ENCODE results near the gene GINS1. TPM values are rescaled to one million over a fixed set of nuclear protein-coding genes. Genes with fewer than 3 reads are reported as not detected.

The GINS1 gene
- total RNA-seq, 4 donors from 2014 or later: 0.44 to 1.5 (median 0.89) TPM; not detected in 1

DNA sequence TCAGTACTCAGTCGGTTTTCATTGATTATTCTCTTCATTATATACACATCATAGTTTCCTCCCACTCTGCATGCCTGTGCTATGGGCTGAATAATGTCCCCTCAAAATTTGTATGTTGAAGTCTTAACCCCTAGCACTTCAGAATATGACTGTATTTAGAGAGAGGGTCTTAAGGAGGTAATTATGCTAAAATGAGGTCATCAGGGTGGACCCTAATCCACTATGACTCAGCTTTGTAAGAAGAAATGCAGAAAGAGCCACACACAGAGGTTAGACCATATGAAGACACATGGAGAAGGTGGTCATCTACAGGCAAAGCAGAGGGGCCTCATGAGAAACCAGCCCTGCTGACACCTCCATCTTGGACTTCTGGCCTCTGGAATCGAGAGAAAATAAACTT lies 32.6 kb upstream of the GINS1 start:
- Histone ChIP-seq H3K4me1 (peaks cover 23 to 36% of the 10 kb centered on the region in 2 donors), H3K36me3 (no peaks in the 10 kb centered on the region), H3K4me3 (replicated peaks in 1 of 3) (no peak overlapping the region), H3K27ac (no peak overlapping the region), H3K27me3 (no peaks in the 10 kb centered on the region), H3K9me3 (no peaks in the 10 kb centered on the region)
- no peak for TF ChIP-seq POLR2A (IDR thresholded peaks at IDR 0.05)
- DNase-seq: no peak
- intact Hi-C loops (cut with DNase I): no loop called here
- 88 to 96% methylated on average over 2 of the region's 2 CpGs for WGBS, 2 donors

DNA sequence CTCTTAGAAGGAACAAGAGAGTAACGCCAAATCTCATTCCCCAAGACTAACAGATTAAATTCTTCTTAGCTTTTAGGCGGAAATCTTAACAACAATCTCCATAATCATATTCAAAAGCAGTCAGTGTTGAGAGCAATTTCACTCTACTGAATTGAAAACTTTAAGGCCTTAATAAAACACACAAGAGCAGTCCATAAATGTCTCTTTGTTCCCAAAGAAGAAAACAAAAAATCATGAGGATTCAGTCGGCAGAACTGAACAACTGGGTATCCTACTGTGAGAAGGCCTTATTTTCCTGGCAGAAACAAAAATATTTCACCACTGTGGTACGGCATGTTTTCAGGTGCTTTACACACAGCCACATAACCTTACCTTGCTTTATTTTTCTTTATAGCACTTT lies 31.2 kb upstream of the GINS1 start:
- TF ChIP-seq, protein P1, sequence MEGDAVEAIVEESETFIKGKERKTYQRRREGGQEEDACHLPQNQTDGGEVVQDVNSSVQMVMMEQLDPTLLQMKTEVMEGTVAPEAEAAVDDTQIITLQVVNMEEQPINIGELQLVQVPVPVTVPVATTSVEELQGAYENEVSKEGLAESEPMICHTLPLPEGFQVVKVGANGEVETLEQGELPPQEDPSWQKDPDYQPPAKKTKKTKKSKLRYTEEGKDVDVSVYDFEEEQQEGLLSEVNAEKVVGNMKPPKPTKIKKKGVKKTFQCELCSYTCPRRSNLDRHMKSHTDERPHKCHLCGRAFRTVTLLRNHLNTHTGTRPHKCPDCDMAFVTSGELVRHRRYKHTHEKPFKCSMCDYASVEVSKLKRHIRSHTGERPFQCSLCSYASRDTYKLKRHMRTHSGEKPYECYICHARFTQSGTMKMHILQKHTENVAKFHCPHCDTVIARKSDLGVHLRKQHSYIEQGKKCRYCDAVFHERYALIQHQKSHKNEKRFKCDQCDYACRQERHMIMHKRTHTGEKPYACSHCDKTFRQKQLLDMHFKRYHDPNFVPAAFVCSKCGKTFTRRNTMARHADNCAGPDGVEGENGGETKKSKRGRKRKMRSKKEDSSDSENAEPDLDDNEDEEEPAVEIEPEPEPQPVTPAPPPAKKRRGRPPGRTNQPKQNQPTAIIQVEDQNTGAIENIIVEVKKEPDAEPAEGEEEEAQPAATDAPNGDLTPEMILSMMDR (IDR thresholded peaks at IDR 0.05): no peak
- TF ChIP-seq POLR2A (IDR thresholded peaks at IDR 0.05): no peak
- Histone ChIP-seq H3K27ac (peak overlapping the region in 2 of 3 donors; percentile 12 to 53), H3K9me3 (no peaks in the 10 kb centered on the region), H3K4me3 (replicated peaks in 1 of 3) (no peak overlapping the region), H3K36me3 (no peaks in the 10 kb centered on the region), H3K27me3 (no peaks in the 10 kb centered on the region), H3K4me1 (peaks cover 28 to 42% of the 10 kb centered on the region in 2 donors)
- WGBS, 2 donors: 90 to 92% methylated on average over 4 of the region's 4 CpGs
- no peak for DNase-seq
- intact Hi-C loops (cut with DNase I): no loop called here

DNA sequence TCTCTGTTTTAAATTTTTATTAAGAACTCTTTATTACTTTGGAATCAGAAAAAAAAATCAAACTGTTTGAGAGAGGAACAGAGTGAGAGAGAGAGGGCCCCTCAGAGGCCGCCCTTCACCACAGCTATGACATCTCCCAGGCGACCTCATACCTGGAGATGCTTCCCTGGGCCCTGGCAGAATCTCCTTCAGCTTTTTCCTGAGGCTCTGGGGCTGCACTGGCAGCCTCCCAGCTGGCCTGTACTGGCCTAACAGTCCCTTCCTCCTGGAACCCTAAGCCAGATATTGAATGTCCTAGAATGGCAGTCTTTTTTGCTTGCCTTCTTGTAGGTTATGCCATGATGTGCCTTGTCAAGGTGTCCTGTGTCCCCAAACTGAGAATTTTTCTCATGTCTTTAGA lies 30.6 kb upstream of the GINS1 start:
- Histone ChIP-seq H3K4me1 (peaks cover 28 to 49% of the 10 kb centered on the region in 2 donors), H3K36me3 (no peaks in the 10 kb centered on the region), H3K27me3 (no peaks in the 10 kb centered on the region), H3K27ac (peak overlapping the region; percentile 12 to 53 (median 40)), H3K4me3 (replicated peaks in 1 of 3) (no peak overlapping the region), H3K9me3 (no peaks in the 10 kb centered on the region)
- WGBS, 2 donors: 82 to 92% methylated on average over 2 of the region's 2 CpGs
- DNase-seq: peak; percentile 30 to 50
- no peak for TF ChIP-seq POLR2A (IDR thresholded peaks at IDR 0.05)
- TF ChIP-seq, protein P1 (IDR thresholded peaks at IDR 0.05): no peak
- intact Hi-C loops (cut with DNase I): no loop called here

- TF ChIP-seq, protein P1 (IDR thresholded peaks at IDR 0.05): no peak
- no peak for TF ChIP-seq POLR2A (IDR thresholded peaks at IDR 0.05)
- WGBS, 2 donors: 96 to 99% methylated on average over 5 of the region's 5 CpGs
These were observed 29.1 kb upstream of the GINS1 start for GRCh38 chr20:25378189-25378883.

DNA sequence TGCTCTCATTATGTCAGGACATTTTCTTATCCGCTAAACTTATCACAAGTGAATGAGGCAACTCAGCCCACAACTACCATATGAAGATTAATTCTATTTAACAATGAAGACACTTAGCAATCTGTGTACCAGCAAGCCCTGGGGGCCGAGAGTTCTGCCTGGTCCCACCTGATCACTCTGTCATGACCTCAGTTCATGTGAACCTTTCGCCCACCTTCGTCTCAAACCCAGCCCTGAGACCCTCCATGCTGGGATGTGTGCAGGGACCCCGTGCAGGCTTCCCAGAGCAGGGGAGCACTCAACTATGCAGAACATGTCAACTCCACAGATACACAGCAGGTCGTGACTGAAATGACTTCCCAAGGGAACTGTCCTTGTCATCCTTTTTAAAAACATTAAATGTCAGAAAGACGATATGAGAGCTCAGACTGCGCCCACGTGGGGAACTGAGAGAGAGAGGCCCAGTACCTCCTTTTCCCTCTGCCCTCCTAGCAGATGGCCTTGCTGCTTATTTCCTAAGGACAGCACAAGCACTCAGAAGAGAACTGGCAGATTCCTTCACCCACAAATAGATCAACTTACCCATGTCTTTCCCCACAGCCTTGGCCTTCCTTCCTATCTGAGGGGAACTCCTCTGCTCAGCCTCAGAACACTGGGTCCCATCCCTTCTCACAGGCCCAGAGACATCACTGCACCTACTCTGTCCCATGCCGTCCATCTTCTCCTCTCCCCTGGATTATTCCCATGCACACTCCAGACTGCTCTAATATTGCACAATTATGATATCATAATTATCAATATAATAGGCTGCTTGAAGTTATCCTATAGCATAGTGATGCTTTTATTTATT lies 28.4 kb upstream of the GINS1 start:
- Histone ChIP-seq H3K4me3 (replicated peaks in 1 of 3) (no peak overlapping the region), H3K4me1 (peaks cover 48 to 69% of the 10 kb centered on the region in 2 donors), H3K27ac (peak overlapping the region in 1 of 3 donors; percentile 24), H3K9me3 (no peaks in the 10 kb centered on the region), H3K36me3 (no peaks in the 10 kb centered on the region), H3K27me3 (no peaks in the 10 kb centered on the region)
- WGBS, 2 donors: 92 to 96% methylated on average over 10 of the region's 10 CpGs
- no peak for TF ChIP-seq POLR2A (IDR thresholded peaks at IDR 0.05)
- TF ChIP-seq, protein P1 (IDR thresholded peaks at IDR 0.05): no peak
- DNase-seq: no peak
- intact Hi-C loops (cut with DNase I): no loop called here

More at GRCh38 chr20:25378189-25378883, 29.1 kb upstream of the GINS1 start:
- H3K9me3 ChIP-seq: no peaks in the 10 kb centered on the region
- no peak for DNase-seq
- H3K27ac ChIP-seq: no peak overlapping the region
- intact Hi-C loops (cut with DNase I): no loop called here
- H3K4me3 ChIP-seq (replicated peaks in 1 of 3): no peak overlapping the region
- no peaks in the 10 kb centered on the region for H3K36me3 ChIP-seq
- no peaks in the 10 kb centered on the region for H3K27me3 ChIP-seq
- H3K4me1 ChIP-seq: peaks cover 41 to 63% of the 10 kb centered on the region in 2 donors
